Measurements from ENCODE around the gene TUBB8. TPM values are rescaled to one million over a fixed set of nuclear protein-coding genes. Genes with fewer than 3 reads are reported as not detected.

Gene TUBB8
- total and polyA plus RNA-seq, 2 of the 4 experiments (the other 2 are of a cell fraction): 0.07 TPM; not detected in 1

GRCh38 chr10:86031-86430 lies 36.9 kb upstream of the TUBB8 start:
- H3K4me1 ChIP-seq (ENCODE audit: control insufficient read depth, insufficient read depth, low read length): no peaks in the 10 kb centered on the region
- H4K20me1 ChIP-seq (ENCODE audit: insufficient read depth, low read length): no peaks in the 10 kb centered on the region
- H3K56ac ChIP-seq (ENCODE audit: extremely low read depth, insufficient read depth, low read length): no peak overlapping the region
- no TSS peak for BruUV-seq (replicated peaks)
- DNase-seq (no peak), ATAC-seq (ENCODE audit: low read depth) (no peak)
- WGBS, 2 experiments (ENCODE audit: extremely low coverage in 2 of 2, insufficient read length in 1 of 2): no CpG with 5 or more reads among the region's 10 CpGs
- H3K36me3 ChIP-seq (ENCODE audit: control insufficient read depth, insufficient read depth, low read length): no peaks in the 10 kb centered on the region
- H3K4ac ChIP-seq (ENCODE audit: low read depth, low read length): no peak overlapping the region
- no peak overlapping the region for H4K91ac ChIP-seq (ENCODE audit: insufficient read depth, low read depth, low read length)
- H3K27me3 ChIP-seq (ENCODE audit: control insufficient read depth, insufficient read depth, low read length): peaks cover 12% of the 10 kb centered on the region; the same call in 1 of the 2 replicates
- dilution Hi-C loops (cut with HindIII; ENCODE audit: low sequenced_read_pairs, unreplicated experiment) (no loop called here), in situ Hi-C loops (cut with MboI; ENCODE audit: low sequenced_read_pairs) (no loop called here), intact Hi-C loops (cut with micrococcal nuclease) (no loop called here)
- no peak overlapping the region for H3K14ac ChIP-seq (replicated peaks; ENCODE audit: low read depth, low read length)
- no peak overlapping the region for H2BK20ac ChIP-seq (ENCODE audit: low read depth, low read length)
- no peak overlapping the region for H2BK15ac ChIP-seq (ENCODE audit: low read depth, low read length)
- no peak overlapping the region for H3K4me2 ChIP-seq (ENCODE audit: low read depth, low read length)
- no peak overlapping the region for H2BK5ac ChIP-seq (ENCODE audit: low read depth, low read length, poor library complexity, severe bottlenecking)
- H2AFZ ChIP-seq (replicated peaks; ENCODE audit: low read length, poor library complexity): no peak overlapping the region
- ChIA-PET POLR2A (ENCODE audit: unreplicated experiment) (no interaction called here), CTCF (no interaction called here)
- H3K9me1 ChIP-seq (ENCODE audit: insufficient read depth, low read length): no peaks in the 10 kb centered on the region
- no peak overlapping the region for H2AK5ac ChIP-seq (ENCODE audit: low read depth, low read length)
- TF ChIP-seq FOS (IDR thresholded peaks at IDR 0.05; ENCODE audit: low read depth, low read length): no peak
- no peak for TF ChIP-seq MAZ (IDR thresholded peaks at IDR 0.05; ENCODE audit: borderline replicate concordance, low read depth, low read length)
- no peak for TF ChIP-seq ELK1 (IDR thresholded peaks at IDR 0.05; ENCODE audit: borderline replicate concordance, low read depth, low read length)
- no peak for TF ChIP-seq CHD1 (IDR thresholded peaks at IDR 0.05; ENCODE audit: low read depth, low read length)
- TF ChIP-seq NFE2L2 (IDR thresholded peaks at IDR 0.05; ENCODE audit: low read depth, low read length): no peak
- TF ChIP-seq MXI1 (IDR thresholded peaks at IDR 0.05; ENCODE audit: borderline replicate concordance, low read depth, low read length): no peak
- TF ChIP-seq RFX5 (IDR thresholded peaks at IDR 0.05; ENCODE audit: low read depth, low read length): no peak
- H3K18ac ChIP-seq (ENCODE audit: low read depth, low read length): no peak overlapping the region
- H2BK120ac ChIP-seq (ENCODE audit: low read depth, low read length): no peak overlapping the region
- H3K9me3 ChIP-seq (ENCODE audit: control insufficient read depth, insufficient read depth, low read length): no peaks in the 10 kb centered on the region
- H3K23ac ChIP-seq (ENCODE audit: low read depth, low read length): no peak overlapping the region
- H2AK9ac ChIP-seq (replicated peaks; ENCODE audit: low read depth, low read length, poor library complexity): no peak overlapping the region
- no peak overlapping the region for H3K9ac ChIP-seq (ENCODE audit: low read depth, low read length)
- no peak overlapping the region for H3K27ac ChIP-seq (ENCODE audit: insufficient read depth, low read length)
- H3K79me1 ChIP-seq (ENCODE audit: low read depth in 1 of 2, low read length in 2 of 2): no peaks in the 10 kb centered on the region
- H3K4me3 ChIP-seq (ENCODE audit: insufficient read depth, low read depth, low read length): no peak overlapping the region
- H4K5ac ChIP-seq (ENCODE audit: low read depth, low read length): no peak overlapping the region
- no peak overlapping the region for H4K8ac ChIP-seq (ENCODE audit: low read depth in 2 of 2, low read length in 2 of 2)
